Upper lobe of left lung (tissue), 6 donors: ENCODE measurements around the gene TSPAN11. TPM values are rescaled to one million over a fixed set of nuclear protein-coding genes. Genes with fewer than 3 reads are reported as not detected.

Experiments used
- ATAC-seq, 2 donors: fragments of 200-7000 bp; cut with Tn5 transposase; one replicate each; pipeline ENCODE4 v1.9.1; 2022; ENCODE audit warnings: mild to moderate bottlenecking in 2 of 2, moderate library complexity in 2 of 2; ENCODE audit not compliant: low FRiP score in 2 of 2
- DNase-seq, 2 donors: peaks; one replicate each; pipeline ENCODE4 v3.0.0-alpha.2; 2019 to 2020
- H3K27ac ChIP-seq, 4 donors: fragments of 200-600 bp; sonication (generic); one replicate each; pipeline ENCODE4 v1.5.1; 2016 to 2019
- H3K27me3 ChIP-seq, 4 donors: fragments of 200-600 bp; sonication (generic); one replicate each; pipeline ENCODE4 v1.5.1; 2017 to 2019
- H3K36me3 ChIP-seq, 4 donors: fragments of 200-600 bp; sonication (generic); one replicate each; pipeline ENCODE4 v1.5.1; 2016 to 2019
- H3K4me1 ChIP-seq, 4 donors: fragments of 200-600 bp; sonication (generic); one replicate each; pipeline ENCODE4 v1.5.1; 2018 to 2019
- H3K4me3 ChIP-seq, 4 donors: fragments of 200-600 bp; sonication (generic); one replicate each; pipeline ENCODE4 v1.5.1; 2017 to 2019; ENCODE audit warnings: mild to moderate bottlenecking in 2 of 4, moderate library complexity in 1 of 4
- H3K9me3 ChIP-seq, 4 donors: fragments of 200-600 bp; sonication (generic); one replicate each; pipeline ENCODE4 v1.5.1; 2018 to 2019
- CTCF ChIP-seq, 6 experiments: fragments of 450-650 bp in 4 of 6; fragments of 200-600 bp in 2 of 6; sonication (generic) in 2 of 6; IDR thresholded peaks; one replicate each; pipeline ENCODE4 v1.5.1; 2016 to 2019; ENCODE audit warnings: antibody characterized with exemption in 6 of 6
- EP300 ChIP-seq, 4 donors: sonication (generic); formaldehyde crosslinking; IDR thresholded peaks; one replicate each; pipeline ENCODE4 v1.5.1; 2017; ENCODE audit warnings: antibody characterized with exemption in 4 of 4, control low read depth in 2 of 4
- POLR2A ChIP-seq, 4 donors: fragments of 450-650 bp; IDR thresholded peaks; one replicate each; pipeline ENCODE4 v1.5.1; 2016 to 2017; ENCODE audit warnings: antibody characterized with exemption in 4 of 4, mild to moderate bottlenecking in 2 of 4
- POLR2AphosphoS5 ChIP-seq, 2 donors: sonication (generic); formaldehyde crosslinking; IDR thresholded peaks; one replicate each; pipeline ENCODE4 v1.5.1; 2017; ENCODE audit warnings: antibody characterized with exemption in 2 of 2
- WGBS, 2 donors: methylation state at CpG; one replicate each; pipeline ENCODE4 v1.1.5; 2017 to 2018; 5-methylcytosine and 5-hydroxymethylcytosine counted together
- total RNA-seq, 6 donors: library from RNA; depleted of rRNA in 4 of 6; stranded (reverse); fragments of >200 nt in 4 of 6; gene quantifications; one replicate each; pipeline versions ENCODE4 v1.1.0 to v1.2.1, GENCODE V29; 2016 to 2021
- donor health status: DM: no; HTN: no; CAD: no; lungs with moderate emphysema.
- donor health status: DM: no; HTN: yes; CAD: no; lungs with severe emphysema.

TSPAN11 gene
- total RNA-seq, 6 donors from 2014 or later = 1.0 to 9.7 (median 3.5) TPM

GRCh38 chr12:30967026-30967425, 40.5 kb downstream of the TSPAN11 start:
- Histone ChIP-seq H3K9me3 (no peaks in the 10 kb centered on the region), H3K27ac (no peak overlapping the region), H3K36me3 (no peaks in the 10 kb centered on the region), H3K27me3 (no peaks in the 10 kb centered on the region), H3K4me1 (peaks cover 0 to 8% (median 4%) of the 10 kb centered on the region in 4 donors), H3K4me3 (no peak overlapping the region)
- DNase-seq (no peak), ATAC-seq (no peak)
- whole genome bisulfite sequencing, 2 donors = 76 to 83% methylated on average over 3 of the region's 3 CpGs
- no peak for TF ChIP-seq CTCF (IDR thresholded peaks at IDR 0.05)
- TF ChIP-seq POLR2AphosphoS5 (IDR thresholded peaks at IDR 0.05) = no peak

GRCh38 chr12:30968211-30968610, 41.7 kb downstream of the TSPAN11 start:
- 72 to 86% methylated on average over 1 to 5 of the region's 5 CpGs for WGBS, 2 donors
- Histone ChIP-seq H3K27ac (no peak overlapping the region), H3K4me1 (peaks cover 0 to 8% (median 4%) of the 10 kb centered on the region in 4 donors), H3K4me3 (no peak overlapping the region), H3K36me3 (no peaks in the 10 kb centered on the region), H3K27me3 (no peaks in the 10 kb centered on the region), H3K9me3 (no peaks in the 10 kb centered on the region)
- no peak for DNase-seq
- ATAC-seq = no peak
- TF ChIP-seq EP300 (IDR thresholded peaks at IDR 0.05) (no peak), POLR2AphosphoS5 (IDR thresholded peaks at IDR 0.05) (no peak), CTCF (IDR thresholded peaks at IDR 0.05) (no peak)

GRCh38 chr12:30969006-30969405, 42.5 kb downstream of the TSPAN11 start:
- 87 to 100% methylated on average over 2 to 3 of the region's 3 CpGs for WGBS, 2 donors
- no peak overlapping the region for H3K27ac ChIP-seq
- no peak for TF ChIP-seq POLR2AphosphoS5 (IDR thresholded peaks at IDR 0.05)
- no peak for TF ChIP-seq CTCF (IDR thresholded peaks at IDR 0.05)
- no peak for TF ChIP-seq POLR2A (IDR thresholded peaks at IDR 0.05)
- TF ChIP-seq EP300 (IDR thresholded peaks at IDR 0.05) = no peak
- H3K27me3 ChIP-seq = no peaks in the 10 kb centered on the region
- DNase-seq (no peak), ATAC-seq (no peak)
- H3K4me1 ChIP-seq = peaks cover 0 to 8% (median 4%) of the 10 kb centered on the region in 4 donors
- H3K9me3 ChIP-seq = no peaks in the 10 kb centered on the region
- no peak overlapping the region for H3K4me3 ChIP-seq
- H3K36me3 ChIP-seq = no peaks in the 10 kb centered on the region

GRCh38 chr12:30969606-30970395, 43.3 kb downstream of the TSPAN11 start:
- ATAC-seq = no peak
- no peak overlapping the region for H3K27ac ChIP-seq
- WGBS, 2 donors = 81 to 90% methylated on average over 5 of the region's 5 CpGs
- H3K27me3 ChIP-seq = no peaks in the 10 kb centered on the region
- TF ChIP-seq POLR2AphosphoS5 (IDR thresholded peaks at IDR 0.05) (no peak), CTCF (IDR thresholded peaks at IDR 0.05) (no peak), EP300 (IDR thresholded peaks at IDR 0.05) (no peak), POLR2A (IDR thresholded peaks at IDR 0.05) (no peak)
- no peak for DNase-seq
- no peak overlapping the region for H3K4me3 ChIP-seq
- no peaks in the 10 kb centered on the region for H3K9me3 ChIP-seq
- H3K4me1 ChIP-seq = peaks cover 0 to 8% (median 4%) of the 10 kb centered on the region in 4 donors
- H3K36me3 ChIP-seq = no peaks in the 10 kb centered on the region
